NB4 (cell line): Measurements from ENCODE around the gene CHCHD3.

Experiments used
- CTCF ChIP-seq: IDR thresholded peaks from one replicate; pipeline ENCODE4 v1.5.1; 2012; ENCODE audit warnings: low read depth, low read length
- MYC ChIP-seq: IDR thresholded peaks from 2 replicates; pipeline ENCODE4 v1.6.1; 2011; ENCODE audit warnings: low read depth, low read length
- POLR2A ChIP-seq: IDR thresholded peaks from 2 replicates; pipeline ENCODE4 v1.6.1; 2011; ENCODE audit warnings: mild to moderate bottlenecking; ENCODE audit not compliant: insufficient read length; ENCODE audit errors: extremely low read depth

- TF ChIP-seq CTCF = no peak
- no peak for TF ChIP-seq POLR2A
- no peak for TF ChIP-seq MYC
These were observed 101.5 kb downstream of the CHCHD3 start for GRCh38 chr7:132980402-132980801.
